ENCODE measurements around the gene CHCHD3.

- no peak for TF ChIP-seq POLR2A (IDR thresholded peaks at IDR 0.05)
- TF ChIP-seq CTCF (IDR thresholded peaks at IDR 0.05): no peak
- no peak for TF ChIP-seq EP300 (IDR thresholded peaks at IDR 0.05)
- TF ChIP-seq POLR2AphosphoS5 (IDR thresholded peaks at IDR 0.05): no peak
Observed at GRCh38 chr7:132866144-132866531, 215.8 kb downstream of the CHCHD3 start.
